B cell (primary cell): ENCODE data around the gene GGT7. TPM values are rescaled to one million over a fixed set of nuclear protein-coding genes. Genes with fewer than 3 reads are reported as not detected.

ENCODE experiments used
- ATAC-seq: fragments of 200-7000 bp; cut with Tn5 transposase; one replicate; pipeline ENCODE4 v1.10.0; 2021; ENCODE audit warnings: low read depth, mild to moderate bottlenecking, moderate number of reproducible peaks, moderate library complexity
- CTCF ChIA-PET: fragments of 350-600 bp; sonication (Branson Sonifier 250); formaldehyde crosslinking; loops from one replicate; lab custom pipeline; 2021; ENCODE audit warnings: antibody characterized with exemption, inconsistent platforms; lab: Charles Lee
- POLR2A ChIA-PET: fragments of 350-600 bp; sonication (Branson Sonifier 250); formaldehyde crosslinking; loops from one replicate; lab custom pipeline; 2021; ENCODE audit warnings: antibody characterized with exemption; lab: Charles Lee
- DNase-seq: peaks from one replicate; pipeline ENCODE4 v3.0.0; 2013
- H2AFZ ChIP-seq: 2 replicates; pipeline ENCODE4 v1.6.1; 2012; ENCODE audit warnings: mild to moderate bottlenecking, low read depth, low read length; ENCODE audit not compliant: insufficient read depth, poor library complexity, severe bottlenecking
- H3K27ac ChIP-seq, 2 donors: 1 replicate in 1 of 2; 2 replicates in 1 of 2; pipeline ENCODE4 v1.5.1; 2012 to 2013; ENCODE audit warnings: low read length in 2 of 2, mild to moderate bottlenecking in 2 of 2, moderate library complexity in 1 of 2
- H3K27me3 ChIP-seq, 4 experiments: fragments of 200-600 bp in 1 of 4; sonication (generic) in 1 of 4; replicated peaks in 1 of 4; 1 replicate in 2 of 4; 2 replicates in 2 of 4; pipeline versions ENCODE4 v1.6.1 to v1.7.0; 2013 to 2016; ENCODE audit warnings: low read length in 3 of 4, mild to moderate bottlenecking in 2 of 4, mixed read lengths in 1 of 4, moderate library complexity in 1 of 4; ENCODE audit not compliant: insufficient read depth in 4 of 4, control insufficient read depth in 3 of 4; ENCODE audit errors: control extremely low read depth in 1 of 4
- H3K36me3 ChIP-seq, 2 experiments: replicated peaks in 1 of 2; 1 replicate in 1 of 2; 2 replicates in 1 of 2; pipeline versions ENCODE4 v1.6.1 to v1.7.1; 2013; ENCODE audit warnings: low read length in 1 of 2; ENCODE audit not compliant: insufficient read depth in 2 of 2, control insufficient read depth in 1 of 2; ENCODE audit errors: control extremely low read depth in 1 of 2, extremely low read depth in 1 of 2
- H3K4me1 ChIP-seq, 2 donors: fragments of 200-600 bp in 1 of 2; sonication (generic) in 1 of 2; 1 replicate in 1 of 2; 2 replicates in 1 of 2; pipeline versions ENCODE4 v1.5.1 to v1.6.1; 2013 to 2017; ENCODE audit warnings: low read length in 2 of 2; ENCODE audit not compliant: control insufficient read depth in 2 of 2, insufficient read depth in 2 of 2
- H3K4me2 ChIP-seq: replicated peaks from 2 replicates; pipeline ENCODE3; 2012; ENCODE audit warnings: mild to moderate bottlenecking, low read depth, low read length; ENCODE audit not compliant: poor library complexity, severe bottlenecking
- H3K4me3 ChIP-seq, 5 experiments: fragments of 200-600 bp in 1 of 5; sonication (generic) in 1 of 5; 1 replicate in 3 of 5; 2 replicates in 2 of 5; pipeline versions ENCODE4 v1.5.1 to v1.7.0; 2011 to 2016; ENCODE audit warnings: low read length in 4 of 5, mild to moderate bottlenecking in 4 of 5, low read depth in 2 of 5, control low read depth in 1 of 5, moderate library complexity in 1 of 5; ENCODE audit not compliant: insufficient read depth in 1 of 5; ENCODE audit errors: control extremely low read depth in 1 of 5, extremely low read depth in 1 of 5
- H3K79me2 ChIP-seq: fragments of 200-600 bp; sonication (generic); one replicate; pipeline ENCODE4 v1.6.0; 2016; ENCODE audit warnings: low read length; ENCODE audit not compliant: control insufficient read depth, insufficient read depth
- H3K9ac ChIP-seq: fragments of 200-600 bp; sonication (generic); 2 replicates; pipeline ENCODE4 v1.6.1; 2017; ENCODE audit warnings: mild to moderate bottlenecking, low read length, moderate library complexity
- H3K9me3 ChIP-seq, 3 donors: one replicate each; pipeline versions ENCODE4 v1.6.1 to v1.7.1; 2013; ENCODE audit warnings: low read length in 2 of 3; ENCODE audit not compliant: control insufficient read depth in 2 of 3, insufficient read depth in 1 of 3; ENCODE audit errors: control extremely low read depth in 1 of 3
- H4K20me1 ChIP-seq: 2 replicates; pipeline ENCODE4 v1.6.0; 2012; ENCODE audit warnings: mild to moderate bottlenecking, low read length; ENCODE audit not compliant: insufficient read depth, control insufficient read depth, poor library complexity, severe bottlenecking
- H3K27ac Mint-ChIP-seq: one replicate; pipeline ENCODE4 v1.8.0; 2021; ENCODE audit warnings: mixed read lengths
- H3K27me3 Mint-ChIP-seq: one replicate; pipeline ENCODE4 v1.8.0; 2021; ENCODE audit warnings: mixed read lengths
- H3K4me1 Mint-ChIP-seq: one replicate; pipeline ENCODE4 v1.8.0; 2021; ENCODE audit warnings: mixed read lengths
- H3K4me3 Mint-ChIP-seq: one replicate; pipeline ENCODE4 v1.8.0; 2021; ENCODE audit warnings: mixed read lengths
- H3K9me3 Mint-ChIP-seq: one replicate; pipeline ENCODE4 v1.8.0; 2022; ENCODE audit warnings: mixed read lengths; ENCODE audit not compliant: insufficient read depth
- CTCF ChIP-seq: fragments of 200-600 bp; IDR thresholded peaks from one replicate; pipeline ENCODE4 v1.8.0; 2022; ENCODE audit warnings: antibody characterized with exemption, mild to moderate bottlenecking
- EZH2 ChIP-seq: IDR thresholded peaks from 2 replicates; pipeline ENCODE4 v1.6.1; 2012; ENCODE audit warnings: borderline replicate concordance, low read depth, mild to moderate bottlenecking, moderate library complexity, low read length; ENCODE audit not compliant: insufficient read depth, poor library complexity, severe bottlenecking
- WGBS: methylation state at CpG from one replicate; pipeline ENCODE4 v1.1.5; 2013; ENCODE audit warnings: missing lambda C conversion rate; ENCODE audit not compliant: insufficient coverage; 5-methylcytosine and 5-hydroxymethylcytosine counted together
- intact Hi-C: fragments of 100-400 bp; cut with micrococcal nuclease; formaldehyde crosslinking; loops from one replicate; pipeline ENCODE4 v1.10.0; 2022
- polyA plus RNA-seq: library from polyadenylated mRNA; depleted of rRNA; stranded (reverse); fragments of >200 nt; gene quantifications from 2 replicates; pipeline ENCODE4 v1.2.3, GENCODE V29; 2012
- total RNA-seq, 2 donors: library from RNA; stranded (reverse); fragments of 120-200 nt in 1 of 2; gene quantifications; 1 replicate in 1 of 2; 2 replicates in 1 of 2; pipeline versions ENCODE4 v1.2.3 to v1.2.4, GENCODE V29; 2013 to 2022

GGT7 gene
- total and polyA plus RNA-seq, 2 donors (not counting 1 experiment from before 2014, with no cell fraction given) = 28.6 to 31.9 TPM

GRCh38 chr20:34880215-34880850 lies 7.7 kb upstream of the GGT7 start:
- WGBS = no CpG with 5 or more reads among the region's 6 CpGs
- ChIA-PET CTCF (interaction anchor here (0.7 kb wide), 1 partner anchor 59 kb away, joined by 3 read pairs; no protein-coding TSS in a partner anchor), POLR2A (interaction anchor here (0.7 kb wide), 2 partner anchors 20 to 25 kb away, joined by 5 to 7 read pairs; no protein-coding TSS in a partner anchor)
- DNase-seq (no peak), ATAC-seq (no peak)
- Histone ChIP-seq H3K79me2 (peaks cover 4% of the 10 kb centered on the region), H3K9ac (no peak overlapping the region), H3K9me3 (no peaks in the 10 kb centered on the region), H3K27ac (no peak overlapping the region), H3K27me3 (no peaks in the 10 kb centered on the region), H3K4me3 (no peak overlapping the region), H3K4me2 (no peak overlapping the region), H3K36me3 (no peaks in the 10 kb centered on the region), H3K4me1 (peaks cover 14% of the 10 kb centered on the region in 2 donors), H2AFZ (no peak overlapping the region), H4K20me1 (no peaks in the 10 kb centered on the region)
- no peak for TF ChIP-seq EZH2
- TF ChIP-seq CTCF = no peak
- Mint-ChIP-seq H3K27ac (no peak overlapping the region), H3K4me1 (peaks cover 15% of the 10 kb centered on the region), H3K4me3 (no peak overlapping the region), H3K9me3 (no peaks in the 10 kb centered on the region), H3K27me3 (no peaks in the 10 kb centered on the region)
- intact Hi-C loops = no loop called here
